HCT116 (cell line): Measurements from ENCODE around the gene LRCH1. TPM values are rescaled to one million over a fixed set of nuclear protein-coding genes. Genes with fewer than 3 reads are reported as not detected.

ENCODE experiments used
- ATAC-seq: fragments of 200-7000 bp; cut with Tn5 transposase; 2 replicates; pipeline ENCODE4 v1.9.1; 2020; ENCODE audit warnings: mild to moderate bottlenecking, moderate library complexity
- BruUV-seq: library from RNA; stranded (reverse); fragments of 400-500 nt; replicated peaks from 2 replicates; lab custom pipeline; 2021; lab: Mats Ljungman, UMichigan
- CTCF ChIA-PET: fragments of 300-600 bp; sonication (Branson Sonifier 250); formaldehyde crosslinking; loops from one replicate; lab custom pipeline; 2021; ENCODE audit warnings: antibody characterized with exemption; lab: Charles Lee
- POLR2A ChIA-PET: fragments of 300-600, 350-600 bp; sonication (Branson Sonifier 250); formaldehyde crosslinking; loops from one replicate; lab custom pipeline; 2021; ENCODE audit warnings: antibody characterized with exemption; lab: Charles Lee
- RAD21 ChIA-PET, 2 experiments: fragments of 300-600 bp; sonication (Branson Sonifier 250); formaldehyde crosslinking; loops; one replicate each; lab custom pipeline; 2023; ENCODE audit warnings: low total read pairs in 2 of 2; ENCODE audit not compliant: uncharacterized antibody in 2 of 2, unreplicated experiment in 2 of 2, low non-redundant PET in 1 of 2; lab: Charles Lee
- DNase-seq: peaks from one replicate; pipeline ENCODE4 v3.0.0-alpha.2; 2010; ENCODE audit warnings: low read depth, low spot score
- H2AFZ ChIP-seq: fragments of 200-600 bp; shearing (Covaris generic), sonication (generic); 2 replicates; pipeline ENCODE4 v1.6.1; 2017; ENCODE audit warnings: low read depth, mixed run types, mixed read lengths, antibody characterized with exemption, low read length; ENCODE audit not compliant: poor library complexity, severe bottlenecking
- H3K27ac ChIP-seq: 2 replicates; pipeline ENCODE4 v1.5.1; 2012; ENCODE audit warnings: low read depth, low read length
- H3K27me3 ChIP-seq: fragments of 200-600 bp; sonication (generic); 2 replicates; pipeline ENCODE4 v1.6.1; 2016; ENCODE audit warnings: mixed run types, low read length, mixed read lengths; ENCODE audit not compliant: insufficient read depth
- H3K36me3 ChIP-seq, 2 experiments: fragments of 200-500 bp in 1 of 2; fragments of 200-600 bp in 1 of 2; sonication (Bioruptor generic) in 1 of 2; sonication (generic) in 1 of 2; 2 replicates each; pipeline versions ENCODE4 v1.5.1 to v1.6.1; 2014 to 2016; ENCODE audit warnings: low read length in 2 of 2, inconsistent platforms in 1 of 2, mixed read lengths in 1 of 2, mixed run types in 1 of 2; ENCODE audit not compliant: insufficient read depth in 2 of 2, control insufficient read depth in 1 of 2
- H3K4me1 ChIP-seq, 2 experiments: fragments of 200-600 bp in 1 of 2; sonication (generic) in 1 of 2; 2 replicates each; pipeline versions ENCODE4 v1.5.1 to v1.6.1; 2012 to 2017; ENCODE audit warnings: low read length in 2 of 2, inconsistent platforms in 1 of 2, mild to moderate bottlenecking in 1 of 2, mixed read lengths in 1 of 2, mixed run types in 1 of 2, moderate library complexity in 1 of 2; ENCODE audit not compliant: insufficient read depth in 2 of 2, control insufficient read depth in 1 of 2
- H3K4me2 ChIP-seq: fragments of 200-600 bp; sonication (generic); 2 replicates; pipeline ENCODE4 v1.6.1; 2017; ENCODE audit warnings: mixed run types, low read length, mixed read lengths
- H3K4me3 ChIP-seq, 2 experiments: fragments of 200-600 bp in 1 of 2; sonication (generic) in 1 of 2; replicated peaks in 1 of 2; 2 replicates each; pipeline ENCODE4 v1.5.1; 2011 to 2016; ENCODE audit warnings: low read length in 2 of 2, control low read depth in 1 of 2, low read depth in 1 of 2, mild to moderate bottlenecking in 1 of 2, mixed read lengths in 1 of 2, mixed run types in 1 of 2
- H3K79me2 ChIP-seq: fragments of 200-600 bp; sonication (generic); 2 replicates; pipeline ENCODE4 v1.6.1; 2017; ENCODE audit warnings: mild to moderate bottlenecking, mixed run types, low read length, moderate library complexity, mixed read lengths; ENCODE audit not compliant: insufficient read depth
- H3K9ac ChIP-seq: fragments of 200-600 bp; sonication (generic); 2 replicates; pipeline ENCODE4 v1.6.1; 2016; ENCODE audit warnings: low read length, mixed read lengths
- H3K9me2 ChIP-seq: fragments of 200-600 bp; sonication (generic), shearing (Covaris generic); 2 replicates; pipeline ENCODE4 v1.6.1; 2017; ENCODE audit warnings: mixed run types, mild to moderate bottlenecking, moderate library complexity; ENCODE audit not compliant: insufficient read depth
- H3K9me3 ChIP-seq, 2 experiments: fragments of 200-500 bp in 1 of 2; fragments of 200-600 bp in 1 of 2; sonication (Bioruptor generic) in 1 of 2; sonication (generic) in 1 of 2; 2 replicates each; pipeline ENCODE4 v1.6.1; 2014 to 2017; ENCODE audit warnings: low read length in 2 of 2, mixed read lengths in 2 of 2, inconsistent platforms in 1 of 2, low read depth in 1 of 2, mild to moderate bottlenecking in 1 of 2, mixed run types in 1 of 2, moderate library complexity in 1 of 2; ENCODE audit not compliant: control insufficient read depth in 1 of 2, insufficient read depth in 1 of 2
- H4K20me1 ChIP-seq: fragments of 200-600 bp; sonication (generic), shearing (Covaris generic); 2 replicates; pipeline ENCODE4 v1.6.1; 2017; ENCODE audit warnings: mixed run types, mild to moderate bottlenecking, moderate library complexity; ENCODE audit not compliant: insufficient read depth
- CTCF ChIP-seq, 3 experiments: fragments of 200-600 bp in 1 of 3; sonication (generic) in 1 of 3; IDR thresholded peaks in 2 of 3; conservative IDR thresholded peaks in 1 of 3; 2 replicates each; pipeline ENCODE4 v1.5.1; 2012 to 2017; ENCODE audit warnings: low read depth in 2 of 3, low read length in 2 of 3, antibody characterized with exemption in 1 of 3, borderline replicate concordance in 1 of 3, control low read depth in 1 of 3, mild to moderate bottlenecking in 1 of 3, mixed read lengths in 1 of 3, mixed run types in 1 of 3, moderate library complexity in 1 of 3; ENCODE audit not compliant: insufficient read depth in 1 of 3
- ELF1 ChIP-seq: IDR thresholded peaks from 2 replicates; pipeline ENCODE4 v1.6.1; 2012; ENCODE audit warnings: low read depth, borderline replicate concordance
- FOSL1 ChIP-seq: IDR thresholded peaks from 2 replicates; pipeline ENCODE4 v1.6.1; 2012; ENCODE audit warnings: low read depth
- RAD21 ChIP-seq: IDR thresholded peaks from 2 replicates; pipeline ENCODE4 v1.6.1; 2012; ENCODE audit warnings: low read depth, mild to moderate bottlenecking
- SIN3A ChIP-seq: IDR thresholded peaks from 2 replicates; pipeline ENCODE4 v1.6.1; 2012; ENCODE audit warnings: low read depth
- SRF ChIP-seq: IDR thresholded peaks from 2 replicates; pipeline ENCODE4 v1.6.1; 2012; ENCODE audit warnings: low read depth
- ZNF274 ChIP-seq: fragments of 200-500 bp; sonication (Bioruptor generic); IDR thresholded peaks from 2 replicates; pipeline ENCODE4 v1.6.1; 2014; ENCODE audit warnings: mild to moderate bottlenecking, low read depth, low read length, inconsistent platforms
- intact Hi-C: fragments of 100-400 bp; cut with micrococcal nuclease; formaldehyde crosslinking; loops from 2 replicates; pipeline ENCODE4 v1.10.0; 2022
- total RNA-seq: library from RNA; stranded (reverse); gene quantifications from one replicate; pipeline ENCODE4 v1.2.1, GENCODE V29; 2021; ENCODE audit not compliant: unreplicated experiment

Gene LRCH1
- total RNA-seq, 1 experiment from 2014 or later, result 15.6 TPM

GRCh38 chr13:46682015-46682414, 129.0 kb downstream of the LRCH1 start:
- ATAC-seq, result no peak
- ChIA-PET RAD21 (no interaction called here), CTCF (no interaction called here), POLR2A (no interaction called here)
- DNase-seq, result no peak
- Histone ChIP-seq H4K20me1 (no peaks in the 10 kb centered on the region; the same call in 1 of the 2 replicates), H3K27me3 (no peaks in the 10 kb centered on the region), H3K9me2 (no peaks in the 10 kb centered on the region), H3K36me3 (no peaks in the 10 kb centered on the region), H3K4me3 (no peak overlapping the region), H3K9ac (no peak overlapping the region), H3K79me2 (no peaks in the 10 kb centered on the region; the same call in 1 of the 2 replicates), H3K9me3 (no peaks in the 10 kb centered on the region), H3K4me2 (no peak overlapping the region), H3K27ac (no peak overlapping the region), H2AFZ (no peak overlapping the region), H3K4me1 (peaks cover under 1 to 7% of the 10 kb centered on the region in 2 experiments; a peak in 3 of 4 replicates)
- intact Hi-C loops, result no loop called here
- TF ChIP-seq FOSL1 (no peak), RAD21 (no peak), SRF (no peak), CTCF (IDR thresholded peaks at IDR 0.05 in 2 of 3, conservative IDR thresholded peaks at IDR 0.05 in 1 of 3; ENCODE audit: borderline replicate concordance in 1 of 3, insufficient read depth in 1 of 3, low read depth in 2 of 3, low read length in 2 of 3) (no peak), ZNF274 (no peak), ELF1 (no peak)
- BruUV-seq, result no TSS peak

- H3K4me2 ChIP-seq, result no peak overlapping the region
- RAD21 ChIA-PET, result no interaction called here
- H4K20me1 ChIP-seq, result no peaks in the 10 kb centered on the region; the same call in 1 of the 2 replicates
- H3K9me3 ChIP-seq, result no peaks in the 10 kb centered on the region
- no peak for ATAC-seq
- no peak for DNase-seq
- TF ChIP-seq SIN3A, result no peak
- TF ChIP-seq, all 23 proteins: peak for 0
- H3K9me2 ChIP-seq, result no peaks in the 10 kb centered on the region
- no peaks in the 10 kb centered on the region for H3K27me3 ChIP-seq
- no peak overlapping the region for H2AFZ ChIP-seq
- H3K27ac ChIP-seq, result no peak overlapping the region
- ChIA-PET POLR2A (no interaction called here), CTCF (no interaction called here)
- no peaks in the 10 kb centered on the region for H3K36me3 ChIP-seq
- BruUV-seq, result no TSS peak
- intact Hi-C loops, result no loop called here
- no peak overlapping the region for H3K9ac ChIP-seq
- H3K79me2 ChIP-seq, result no peaks in the 10 kb centered on the region; the same call in 1 of the 2 replicates
- H3K4me1 ChIP-seq, result peaks cover 7 to 11% of the 10 kb centered on the region in 2 experiments
- H3K4me3 ChIP-seq, result no peak overlapping the region
These were observed 129.7 kb downstream of the LRCH1 start for GRCh38 chr13:46682707-46683106.
